Progenitor cell of endocrine pancreas (in vitro differentiated cells): ENCODE measurements around the gene MAD1L1. TPM values are rescaled to one million over a fixed set of nuclear protein-coding genes. Genes with fewer than 3 reads are reported as not detected.

ENCODE experiments used
- DNase-seq: peaks from one replicate; pipeline ENCODE4 v3.0.0; 2021; ENCODE audit warnings: low spot score; ENCODE audit not compliant: unreplicated experiment
- H3K27ac Mint-ChIP-seq: 2 replicates; pipeline ENCODE4 v1.8.0; 2021; ENCODE audit warnings: mild to moderate bottlenecking, moderate library complexity, mixed read lengths
- H3K27me3 Mint-ChIP-seq: 2 replicates; pipeline ENCODE4 v1.8.0; 2021; ENCODE audit warnings: mixed read lengths
- H3K36me3 Mint-ChIP-seq: 2 replicates; pipeline ENCODE4 v1.8.0; 2022; ENCODE audit warnings: mixed read lengths; ENCODE audit not compliant: insufficient read depth
- H3K4me1 Mint-ChIP-seq: 2 replicates; pipeline ENCODE4 v1.8.0; 2021; ENCODE audit warnings: low read depth, mixed read lengths
- H3K4me3 Mint-ChIP-seq: 2 replicates; pipeline ENCODE4 v1.8.0; 2021; ENCODE audit warnings: low read depth, mild to moderate bottlenecking, moderate library complexity, mixed read lengths
- H3K9me3 Mint-ChIP-seq: 2 replicates; pipeline ENCODE4 v1.8.0; 2021; ENCODE audit warnings: low read depth, mixed read lengths
- CTCF ChIP-seq: fragments of 200-600 bp; sonication (generic); IDR thresholded peaks from one replicate; pipeline ENCODE4 v1.5.0; 2021; ENCODE audit warnings: antibody characterized with exemption, mild to moderate bottlenecking; ENCODE audit not compliant: unreplicated experiment
- total RNA-seq: library from RNA; stranded (reverse); gene quantifications from 2 replicates; pipeline ENCODE4 v1.2.1, GENCODE V29; 2021

The MAD1L1 gene
- total RNA-seq, 1 donor from 2014 or later = 49.8 TPM

GRCh38 chr7:2118056-2118455, 114.7 kb downstream of the MAD1L1 start:
- Mint-ChIP-seq H3K36me3 (peaks cover 15% of the 10 kb centered on the region), H3K27ac (no peak overlapping the region)

GRCh38 chr7:2117646-2118045, 115.1 kb downstream of the MAD1L1 start:
- Mint-ChIP-seq H3K4me1 (peaks cover 2% of the 10 kb centered on the region), H3K27ac (no peak overlapping the region), H3K4me3 (no peak overlapping the region), H3K27me3 (no peaks in the 10 kb centered on the region), H3K9me3 (no peaks in the 10 kb centered on the region), H3K36me3 (peaks cover 17% of the 10 kb centered on the region)
- no peak for DNase-seq
- TF ChIP-seq CTCF = no peak

More at GRCh38 chr7:2118056-2118455, 114.7 kb downstream of the MAD1L1 start:
- TF ChIP-seq CTCF = no peak
- no peaks in the 10 kb centered on the region for H3K27me3 Mint-ChIP-seq
- peaks cover 2% of the 10 kb centered on the region for H3K4me1 Mint-ChIP-seq
- no peak for DNase-seq
- no peaks in the 10 kb centered on the region for H3K9me3 Mint-ChIP-seq
- no peak overlapping the region for H3K4me3 Mint-ChIP-seq

GRCh38 chr7:2116989-2117591, 115.7 kb downstream of the MAD1L1 start:
- no peaks in the 10 kb centered on the region for H3K27me3 Mint-ChIP-seq
- no peak for DNase-seq
- TF ChIP-seq CTCF = no peak
- no peaks in the 10 kb centered on the region for H3K9me3 Mint-ChIP-seq
- H3K4me1 Mint-ChIP-seq = peaks cover 2% of the 10 kb centered on the region
- peaks cover 21% of the 10 kb centered on the region for H3K36me3 Mint-ChIP-seq
- no peak overlapping the region for H3K4me3 Mint-ChIP-seq
- no peak overlapping the region for H3K27ac Mint-ChIP-seq

GRCh38 chr7:2116448-2116810, 116.3 kb downstream of the MAD1L1 start:
- no peak for DNase-seq
- Mint-ChIP-seq H3K9me3 (no peaks in the 10 kb centered on the region), H3K36me3 (peaks cover 23% of the 10 kb centered on the region), H3K27me3 (no peaks in the 10 kb centered on the region), H3K4me3 (no peak overlapping the region), H3K4me1 (peaks cover 2% of the 10 kb centered on the region), H3K27ac (no peak overlapping the region)
- no peak for TF ChIP-seq CTCF

- Mint-ChIP-seq H3K9me3 (no peaks in the 10 kb centered on the region), H3K27ac (no peak overlapping the region), H3K4me3 (no peak overlapping the region), H3K4me1 (peaks cover 6% of the 10 kb centered on the region), H3K36me3 (peaks cover 25% of the 10 kb centered on the region), H3K27me3 (no peaks in the 10 kb centered on the region)
- no peak for TF ChIP-seq CTCF
- DNase-seq = no peak
These were observed 116.8 kb downstream of the MAD1L1 start for GRCh38 chr7:2115760-2116447.
